Measurements from ENCODE around the gene S1PR1.

The S1PR1 gene

DNA sequence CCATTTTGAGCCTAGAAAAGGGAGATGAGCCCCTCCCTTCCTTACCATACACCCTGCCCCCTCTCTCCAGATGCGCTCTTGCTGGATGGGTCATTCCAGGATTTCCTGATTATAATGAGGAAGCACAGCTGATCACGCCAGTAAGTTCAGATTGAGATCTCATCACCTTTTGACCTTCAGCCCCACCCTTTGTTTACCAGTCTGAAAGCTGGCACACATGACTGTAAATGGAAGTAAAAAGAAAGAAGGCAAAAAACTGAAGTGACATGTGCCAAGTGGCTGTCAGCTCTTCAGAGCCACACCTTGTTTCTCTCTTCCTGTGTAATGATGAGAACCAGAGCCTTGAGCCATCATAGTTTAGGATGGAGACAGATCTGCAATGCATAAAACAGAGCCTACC, 27.9 kb downstream of the S1PR1 start:
- Mint-ChIP-seq H3K36me3 (ENCODE audit: low read depth) (no peaks in the 10 kb centered on the region), H3K9me3 (no peaks in the 10 kb centered on the region), H3K27ac (no peak overlapping the region), H3K27me3 (ENCODE audit: low read depth, poor library complexity) (no peaks in the 10 kb centered on the region), H3K4me1 (peaks cover 44% of the 10 kb centered on the region), H3K4me3 (no peak overlapping the region)
- DNase-seq = no peak
- no peak for TF ChIP-seq CTCF (IDR thresholded peaks at IDR 0.05)

GRCh38 chr1:101265684-101266083, 28.9 kb downstream of the S1PR1 start:
- Mint-ChIP-seq H3K4me1 (peaks cover 34% of the 10 kb centered on the region), H3K4me3 (no peak overlapping the region), H3K27ac (peak overlapping the region; percentile 44), H3K36me3 (ENCODE audit: low read depth) (no peaks in the 10 kb centered on the region), H3K9me3 (peaks cover 2% of the 10 kb centered on the region), H3K27me3 (ENCODE audit: low read depth, poor library complexity) (no peaks in the 10 kb centered on the region)
- DNase-seq = no peak
- TF ChIP-seq CTCF (IDR thresholded peaks at IDR 0.05) = no peak

DNA sequence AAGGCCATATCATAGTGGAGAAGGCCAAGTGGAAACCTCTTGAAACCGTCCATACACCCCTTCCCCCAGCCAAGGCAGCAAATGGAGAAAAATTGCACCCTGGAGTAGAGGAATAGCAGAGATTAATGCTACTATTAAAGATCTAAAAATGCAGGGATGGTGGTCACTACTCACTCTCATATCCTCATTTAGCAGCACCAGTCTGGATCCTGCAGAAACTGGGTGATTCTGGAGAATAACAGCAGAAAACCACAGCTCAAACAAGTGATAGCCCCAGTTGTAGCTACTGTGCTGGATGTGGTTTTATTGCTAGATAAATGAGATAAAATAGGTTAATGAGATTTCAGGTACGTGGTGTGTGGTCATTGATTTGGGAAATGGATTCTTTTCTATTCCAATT, 30.3 kb downstream of the S1PR1 start:
- H3K36me3 Mint-ChIP-seq (ENCODE audit: low read depth) = no peaks in the 10 kb centered on the region
- TF ChIP-seq CTCF (IDR thresholded peaks at IDR 0.05) = no peak
- no peaks in the 10 kb centered on the region for H3K27me3 Mint-ChIP-seq (ENCODE audit: low read depth, poor library complexity)
- DNase-seq = no peak
- H3K27ac Mint-ChIP-seq = peak overlapping the region; percentile 60
- peaks cover 24% of the 10 kb centered on the region for H3K4me1 Mint-ChIP-seq
- H3K9me3 Mint-ChIP-seq = peaks cover 13% of the 10 kb centered on the region
- H3K4me3 Mint-ChIP-seq = no peak overlapping the region

DNA sequence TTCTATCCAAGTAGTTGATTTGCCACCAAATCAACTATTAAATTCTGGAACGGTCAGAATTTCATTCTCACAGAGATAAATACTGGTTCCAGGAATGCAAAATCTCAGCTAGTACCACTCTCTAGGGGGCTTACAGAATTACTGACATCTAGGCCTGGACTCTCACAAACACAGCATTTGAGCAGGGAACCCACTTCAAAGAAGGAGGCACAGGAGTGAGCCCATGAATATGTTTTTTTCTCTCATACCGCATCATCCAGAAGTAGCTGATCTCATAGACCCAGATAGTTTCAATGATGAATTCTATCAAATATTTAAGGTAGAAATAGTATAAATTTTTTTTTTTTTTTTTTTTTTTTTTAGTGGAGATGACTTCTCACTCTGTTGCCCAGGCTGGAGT, 32.1 kb downstream of the S1PR1 start:
- H3K4me1 Mint-ChIP-seq = peaks cover 13% of the 10 kb centered on the region
- DNase-seq = no peak
- H3K9me3 Mint-ChIP-seq = peaks cover 13% of the 10 kb centered on the region
- H3K27ac Mint-ChIP-seq = no peak overlapping the region
- no peak overlapping the region for H3K4me3 Mint-ChIP-seq
- no peaks in the 10 kb centered on the region for H3K27me3 Mint-ChIP-seq (ENCODE audit: low read depth, poor library complexity)
- no peaks in the 10 kb centered on the region for H3K36me3 Mint-ChIP-seq (ENCODE audit: low read depth)
- TF ChIP-seq CTCF (IDR thresholded peaks at IDR 0.05) = no peak

DNA sequence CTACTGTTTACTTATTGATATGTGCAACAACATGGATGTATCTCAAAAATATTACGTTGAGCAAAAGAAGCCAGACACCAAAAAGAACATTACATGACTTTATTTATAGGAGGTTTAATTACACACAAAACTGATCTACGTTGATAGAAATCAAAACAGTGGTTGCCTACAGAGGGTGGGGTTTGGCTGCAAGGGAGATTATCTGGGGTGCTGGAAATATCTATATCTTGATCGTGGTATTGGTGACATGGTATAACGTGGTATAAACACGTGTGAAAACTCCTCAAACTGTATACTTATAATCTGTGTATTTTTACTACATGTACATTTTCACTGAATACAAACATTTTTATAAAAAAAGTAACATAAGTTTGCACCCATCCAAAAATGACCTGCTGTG, 38.9 kb downstream of the S1PR1 start:
- Mint-ChIP-seq H3K27me3 (ENCODE audit: low read depth, poor library complexity) (no peaks in the 10 kb centered on the region), H3K4me1 (peaks cover 15% of the 10 kb centered on the region), H3K27ac (no peak overlapping the region), H3K9me3 (peaks cover 12% of the 10 kb centered on the region), H3K36me3 (ENCODE audit: low read depth) (no peaks in the 10 kb centered on the region), H3K4me3 (no peak overlapping the region)
- no peak for DNase-seq
- no peak for TF ChIP-seq CTCF (IDR thresholded peaks at IDR 0.05)

DNA sequence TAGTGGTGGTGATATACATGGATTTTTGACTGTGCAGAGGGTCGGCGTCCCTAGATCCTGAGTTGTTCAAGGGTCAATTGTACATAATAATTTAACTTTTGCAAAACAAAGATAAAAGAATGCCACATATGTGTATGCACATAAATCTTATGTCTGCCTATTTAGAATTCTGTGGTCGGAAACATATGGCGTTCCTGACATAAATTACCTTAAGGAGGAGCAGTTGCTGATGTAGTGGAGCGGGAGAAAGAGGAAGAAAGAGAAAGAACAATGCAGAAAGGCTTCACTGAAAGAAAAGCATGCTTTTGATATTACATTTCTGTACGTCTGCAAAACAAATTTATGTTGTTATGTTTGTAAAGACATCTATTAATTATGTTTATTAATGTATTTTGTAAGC, 40.0 kb downstream of the S1PR1 start:
- Mint-ChIP-seq H3K27ac (no peak overlapping the region), H3K36me3 (ENCODE audit: low read depth) (no peaks in the 10 kb centered on the region), H3K27me3 (ENCODE audit: low read depth, poor library complexity) (peaks cover 8% of the 10 kb centered on the region), H3K4me3 (no peak overlapping the region), H3K9me3 (peaks cover under 1% of the 10 kb centered on the region), H3K4me1 (peaks cover 19% of the 10 kb centered on the region)
- TF ChIP-seq CTCF (IDR thresholded peaks at IDR 0.05) = no peak
- DNase-seq = no peak
